ENCODE measurements around the gene E2F7.

DNA sequence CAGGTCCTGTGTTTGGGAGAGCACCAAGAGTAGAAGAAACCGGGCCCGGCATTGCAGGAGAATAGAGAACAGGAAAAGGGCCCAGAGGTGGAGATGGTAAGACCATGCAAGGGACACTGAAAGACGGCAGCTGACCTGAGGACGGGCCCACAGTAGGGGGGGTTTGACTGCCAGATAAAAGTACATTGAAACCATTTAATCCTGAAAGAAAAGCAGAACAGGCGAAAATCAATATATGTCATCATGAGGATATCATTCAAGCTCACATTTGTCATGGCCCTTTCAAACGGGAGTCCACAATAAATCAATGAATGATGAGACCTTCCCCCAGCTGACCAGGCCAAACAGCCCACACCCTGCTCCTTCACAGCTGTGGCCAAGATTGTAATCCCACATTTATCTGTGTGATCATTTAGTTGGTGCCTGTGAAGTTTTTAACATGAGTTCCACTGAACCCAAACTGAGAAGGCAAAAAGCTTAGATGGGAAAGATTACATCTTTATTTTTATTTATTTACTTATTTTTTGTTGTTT lies 39.5 kb downstream of the E2F7 start:
- TF ChIP-seq IRF2 (CRISPR knock-in tag; IDR thresholded peaks at IDR 0.05; ENCODE audit: borderline replicate concordance, low read depth) (no peak), CREB1 (CRISPR knock-in tag; IDR thresholded peaks at IDR 0.05) (no peak), USF1 (CRISPR knock-in tag; IDR thresholded peaks at IDR 0.05) (no peak), TCF7 (CRISPR knock-in tag; IDR thresholded peaks at IDR 0.05; ENCODE audit: low read depth) (no peak)
- TF ChIP-seq, protein P1, sequence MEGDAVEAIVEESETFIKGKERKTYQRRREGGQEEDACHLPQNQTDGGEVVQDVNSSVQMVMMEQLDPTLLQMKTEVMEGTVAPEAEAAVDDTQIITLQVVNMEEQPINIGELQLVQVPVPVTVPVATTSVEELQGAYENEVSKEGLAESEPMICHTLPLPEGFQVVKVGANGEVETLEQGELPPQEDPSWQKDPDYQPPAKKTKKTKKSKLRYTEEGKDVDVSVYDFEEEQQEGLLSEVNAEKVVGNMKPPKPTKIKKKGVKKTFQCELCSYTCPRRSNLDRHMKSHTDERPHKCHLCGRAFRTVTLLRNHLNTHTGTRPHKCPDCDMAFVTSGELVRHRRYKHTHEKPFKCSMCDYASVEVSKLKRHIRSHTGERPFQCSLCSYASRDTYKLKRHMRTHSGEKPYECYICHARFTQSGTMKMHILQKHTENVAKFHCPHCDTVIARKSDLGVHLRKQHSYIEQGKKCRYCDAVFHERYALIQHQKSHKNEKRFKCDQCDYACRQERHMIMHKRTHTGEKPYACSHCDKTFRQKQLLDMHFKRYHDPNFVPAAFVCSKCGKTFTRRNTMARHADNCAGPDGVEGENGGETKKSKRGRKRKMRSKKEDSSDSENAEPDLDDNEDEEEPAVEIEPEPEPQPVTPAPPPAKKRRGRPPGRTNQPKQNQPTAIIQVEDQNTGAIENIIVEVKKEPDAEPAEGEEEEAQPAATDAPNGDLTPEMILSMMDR (IDR thresholded peaks at IDR 0.05): no peak
- TF ChIP-seq, protein P2, sequence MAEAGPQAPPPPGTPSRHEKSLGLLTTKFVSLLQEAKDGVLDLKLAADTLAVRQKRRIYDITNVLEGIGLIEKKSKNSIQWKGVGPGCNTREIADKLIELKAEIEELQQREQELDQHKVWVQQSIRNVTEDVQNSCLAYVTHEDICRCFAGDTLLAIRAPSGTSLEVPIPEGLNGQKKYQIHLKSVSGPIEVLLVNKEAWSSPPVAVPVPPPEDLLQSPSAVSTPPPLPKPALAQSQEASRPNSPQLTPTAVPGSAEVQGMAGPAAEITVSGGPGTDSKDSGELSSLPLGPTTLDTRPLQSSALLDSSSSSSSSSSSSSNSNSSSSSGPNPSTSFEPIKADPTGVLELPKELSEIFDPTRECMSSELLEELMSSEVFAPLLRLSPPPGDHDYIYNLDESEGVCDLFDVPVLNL (CRISPR knock-in tag; IDR thresholded peaks at IDR 0.05; ENCODE audit: borderline replicate concordance, low read depth): no peak
- TF ChIP-seq, protein P3, sequence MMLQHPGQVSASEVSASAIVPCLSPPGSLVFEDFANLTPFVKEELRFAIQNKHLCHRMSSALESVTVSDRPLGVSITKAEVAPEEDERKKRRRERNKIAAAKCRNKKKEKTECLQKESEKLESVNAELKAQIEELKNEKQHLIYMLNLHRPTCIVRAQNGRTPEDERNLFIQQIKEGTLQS (CRISPR knock-in tag; conservative IDR thresholded peaks at IDR 0.05): no peak
- TF ChIP-seq, protein P4, sequence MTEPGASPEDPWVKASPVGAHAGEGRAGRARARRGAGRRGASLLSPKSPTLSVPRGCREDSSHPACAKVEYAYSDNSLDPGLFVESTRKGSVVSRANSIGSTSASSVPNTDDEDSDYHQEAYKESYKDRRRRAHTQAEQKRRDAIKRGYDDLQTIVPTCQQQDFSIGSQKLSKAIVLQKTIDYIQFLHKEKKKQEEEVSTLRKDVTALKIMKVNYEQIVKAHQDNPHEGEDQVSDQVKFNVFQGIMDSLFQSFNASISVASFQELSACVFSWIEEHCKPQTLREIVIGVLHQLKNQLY (CRISPR knock-in tag; IDR thresholded peaks at IDR 0.05): no peak
- TF ChIP-seq, protein P5, sequence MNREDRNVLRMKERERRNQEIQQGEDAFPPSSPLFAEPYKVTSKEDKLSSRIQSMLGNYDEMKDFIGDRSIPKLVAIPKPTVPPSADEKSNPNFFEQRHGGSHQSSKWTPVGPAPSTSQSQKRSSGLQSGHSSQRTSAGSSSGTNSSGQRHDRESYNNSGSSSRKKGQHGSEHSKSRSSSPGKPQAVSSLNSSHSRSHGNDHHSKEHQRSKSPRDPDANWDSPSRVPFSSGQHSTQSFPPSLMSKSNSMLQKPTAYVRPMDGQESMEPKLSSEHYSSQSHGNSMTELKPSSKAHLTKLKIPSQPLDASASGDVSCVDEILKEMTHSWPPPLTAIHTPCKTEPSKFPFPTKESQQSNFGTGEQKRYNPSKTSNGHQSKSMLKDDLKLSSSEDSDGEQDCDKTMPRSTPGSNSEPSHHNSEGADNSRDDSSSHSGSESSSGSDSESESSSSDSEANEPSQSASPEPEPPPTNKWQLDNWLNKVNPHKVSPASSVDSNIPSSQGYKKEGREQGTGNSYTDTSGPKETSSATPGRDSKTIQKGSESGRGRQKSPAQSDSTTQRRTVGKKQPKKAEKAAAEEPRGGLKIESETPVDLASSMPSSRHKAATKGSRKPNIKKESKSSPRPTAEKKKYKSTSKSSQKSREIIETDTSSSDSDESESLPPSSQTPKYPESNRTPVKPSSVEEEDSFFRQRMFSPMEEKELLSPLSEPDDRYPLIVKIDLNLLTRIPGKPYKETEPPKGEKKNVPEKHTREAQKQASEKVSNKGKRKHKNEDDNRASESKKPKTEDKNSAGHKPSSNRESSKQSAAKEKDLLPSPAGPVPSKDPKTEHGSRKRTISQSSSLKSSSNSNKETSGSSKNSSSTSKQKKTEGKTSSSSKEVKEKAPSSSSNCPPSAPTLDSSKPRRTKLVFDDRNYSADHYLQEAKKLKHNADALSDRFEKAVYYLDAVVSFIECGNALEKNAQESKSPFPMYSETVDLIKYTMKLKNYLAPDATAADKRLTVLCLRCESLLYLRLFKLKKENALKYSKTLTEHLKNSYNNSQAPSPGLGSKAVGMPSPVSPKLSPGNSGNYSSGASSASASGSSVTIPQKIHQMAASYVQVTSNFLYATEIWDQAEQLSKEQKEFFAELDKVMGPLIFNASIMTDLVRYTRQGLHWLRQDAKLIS (CRISPR knock-in tag; IDR thresholded peaks at IDR 0.05; ENCODE audit: borderline replicate concordance): no peak
